ENCODE measurements around the gene ENHO. TPM values are rescaled to one million over a fixed set of nuclear protein-coding genes. Genes with fewer than 3 reads are reported as not detected.

ENHO gene
- total RNA-seq: not detected in 2 replicates

DNA sequence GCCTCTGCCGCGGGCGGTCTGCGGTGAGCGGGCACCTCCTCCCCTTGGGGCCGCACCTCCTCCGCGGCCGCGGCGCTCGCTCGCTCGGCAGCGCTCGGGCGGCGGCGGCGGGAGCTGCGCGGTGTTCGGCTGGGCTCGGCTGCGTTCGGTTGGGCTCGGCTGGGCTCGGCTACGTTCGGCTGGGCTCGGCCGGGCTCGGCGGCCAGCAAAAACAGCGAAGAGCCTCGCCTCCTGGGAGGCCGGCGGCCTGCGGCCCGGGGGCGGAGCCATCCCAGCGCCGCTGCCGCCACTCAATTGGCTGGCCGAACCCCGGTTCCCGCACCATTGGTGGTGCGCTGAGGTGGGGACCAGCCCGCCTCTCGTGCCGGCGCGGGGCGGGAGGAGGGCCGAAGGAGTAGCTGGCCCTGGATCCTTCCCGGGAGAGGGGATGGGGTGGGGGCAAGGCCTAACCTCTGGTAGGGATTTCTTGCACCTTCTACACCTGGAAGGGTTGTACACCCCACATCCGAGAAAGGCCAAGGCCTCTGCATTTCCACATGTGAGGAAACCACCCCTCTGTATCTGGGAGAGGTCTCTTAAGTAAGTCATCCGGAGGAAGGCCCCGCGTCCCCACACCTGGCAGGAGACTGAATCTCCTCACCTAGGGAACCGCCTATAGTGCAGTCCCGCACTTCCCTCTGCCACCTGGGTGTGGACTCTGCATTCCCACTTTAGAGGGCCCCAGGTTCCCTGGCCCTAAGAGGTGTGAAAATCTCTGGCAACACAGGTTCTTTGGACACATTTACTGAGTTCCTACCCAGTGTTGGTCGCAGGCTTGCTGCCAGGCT lies at the start of gene ENHO:
Gene ENHO, minus strand, starts transcription at position 20 of the 827 bp plus-strand sequence. CDS start 1,295 bp downstream, outside the sequence.

Other genes starting within 250 kb of the ENHO start
- 1.4 and 5.2 TPM in 2 replicates for gene KIF24, start 193.7 kb downstream of the ENHO start, total RNA-seq
- 38.8 and 57.7 TPM in 2 replicates for gene NUDT2, start 193.4 kb downstream of the ENHO start, total RNA-seq
- 0.66 and 1.2 TPM in 2 replicates for gene MYORG, start 146.1 kb downstream of the ENHO start, total RNA-seq
- 6.6 and 8.5 TPM in 2 replicates for gene FAM219A, start 64.4 kb downstream of the ENHO start, total RNA-seq
- 0.11 and 0.12 TPM in 2 replicates for gene DNAI1, start 64.2 kb downstream of the ENHO start, total RNA-seq
- gene CNTFR, start 66.7 kb upstream of the ENHO start, total RNA-seq: not detected in 2 replicates
- 28.7 and 30.6 TPM in 2 replicates for gene RPP25L, start 89.1 kb upstream of the ENHO start, total RNA-seq
- gene DCTN3, start 97.5 kb upstream of the ENHO start, total RNA-seq: 98.2 and 136 TPM in 2 replicates
- gene ARID3C, start 106.1 kb upstream of the ENHO start, total RNA-seq: 0.12 and 0.22 TPM in 2 replicates
- 87.6 and 95.2 TPM in 2 replicates for gene SIGMAR1, start 114.8 kb upstream of the ENHO start, total RNA-seq
- 21.8 and 28.1 TPM in 2 replicates for gene GALT, start 123.7 kb upstream of the ENHO start, total RNA-seq
- gene IL11RA, start 129.2 kb upstream of the ENHO start, total RNA-seq: 5.8 and 8.0 TPM in 2 replicates
- gene CCL27, start 139.7 kb upstream of the ENHO start, total RNA-seq: 0.11 TPM in 1 of 2 replicates, not detected in the other
- not detected in 2 replicates for gene CCL19, start 168.3 kb upstream of the ENHO start, total RNA-seq
- not detected in 2 replicates for gene CCL21, start 187.1 kb upstream of the ENHO start, total RNA-seq

All from uterine smooth muscle cell (primary cell).